WTC11 (cell line): ENCODE data around the gene PTPRCAP. TPM values are rescaled to one million over a fixed set of nuclear protein-coding genes. Genes with fewer than 3 reads are reported as not detected.

Source experiments
- ATAC-seq: fragments of 200-7000 bp; cut with Tn5 transposase; 2 replicates; pipeline ENCODE4 v1.10.0; 2021; ENCODE audit warnings: mild to moderate bottlenecking, moderate library complexity
- CTCF ChIA-PET: fragments of 300-600 bp; sonication (Branson Sonifier 250); formaldehyde crosslinking; loops from one replicate; lab custom pipeline; 2021; ENCODE audit warnings: antibody characterized with exemption; lab: Charles Lee
- POLR2A ChIA-PET: fragments of 350-600 bp; sonication (Branson Sonifier 250); formaldehyde crosslinking; loops from one replicate; lab custom pipeline; 2021; ENCODE audit warnings: antibody characterized with exemption; lab: Charles Lee
- DNase-seq: peaks from one replicate; pipeline ENCODE4 v3.0.0; 2021; ENCODE audit warnings: low spot score
- H3K27ac Mint-ChIP-seq: 2 replicates; pipeline ENCODE4 v1.8.0; 2021; ENCODE audit warnings: mixed read lengths
- H3K27me3 Mint-ChIP-seq: 2 replicates; pipeline ENCODE4 v1.8.0; 2021; ENCODE audit warnings: low read depth, mild to moderate bottlenecking, moderate library complexity, mixed read lengths
- H3K36me3 Mint-ChIP-seq: 2 replicates; pipeline ENCODE4 v1.8.0; 2021; ENCODE audit warnings: mixed read lengths
- H3K4me1 Mint-ChIP-seq: 2 replicates; pipeline ENCODE4 v1.8.0; 2022; ENCODE audit warnings: mixed read lengths
- H3K4me3 Mint-ChIP-seq: 2 replicates; pipeline ENCODE4 v1.8.0; 2021; ENCODE audit warnings: mild to moderate bottlenecking, moderate library complexity, mixed read lengths
- H3K9me3 Mint-ChIP-seq: 2 replicates; pipeline ENCODE4 v1.8.0; 2021; ENCODE audit warnings: mixed read lengths
- ARID4B ChIP-seq: sonication (generic); formaldehyde crosslinking; IDR thresholded peaks from 2 replicates; pipeline ENCODE4 v1.8.0; 2023; ENCODE audit warnings: missing genetic modification reagents, mild to moderate bottlenecking, borderline replicate concordance
- ATF6 ChIP-seq: sonication (generic); formaldehyde crosslinking; IDR thresholded peaks from 2 replicates; pipeline ENCODE4 v1.8.1; 2023; ENCODE audit warnings: mild to moderate bottlenecking, missing genetic modification reagents
- CBFB ChIP-seq: sonication (generic); formaldehyde crosslinking; IDR thresholded peaks from 2 replicates; pipeline ENCODE4 v1.8.1; 2022; ENCODE audit warnings: mild to moderate bottlenecking, low read depth, missing genetic modification reagents
- CDX4 ChIP-seq: fragments of 250-450 bp; sonication (Bioruptor Pico); IDR thresholded peaks from 2 replicates; pipeline ENCODE4 v1.9.0; 2021; ENCODE audit warnings: moderate library complexity, mild to moderate bottlenecking, inconsistent platforms, borderline replicate concordance
- HMGXB4 ChIP-seq: sonication (generic); formaldehyde crosslinking; IDR thresholded peaks from 2 replicates; pipeline ENCODE4 v1.8.1; 2023; ENCODE audit warnings: mild to moderate bottlenecking, moderate library complexity, missing genetic modification reagents
- IRF2 ChIP-seq: sonication (generic); formaldehyde crosslinking; IDR thresholded peaks from 2 replicates; pipeline ENCODE4 v1.8.0; 2022; ENCODE audit warnings: low read depth, missing genetic modification reagents, borderline replicate concordance
- NFE2L1 ChIP-seq: sonication (generic); formaldehyde crosslinking; IDR thresholded peaks from 2 replicates; pipeline ENCODE4 v1.8.1; 2023; ENCODE audit warnings: missing genetic modification reagents
- OVOL2 ChIP-seq: fragments of 250-450 bp; sonication (Bioruptor Pico); IDR thresholded peaks from 2 replicates; pipeline ENCODE4 v1.9.0; 2021; ENCODE audit warnings: mild to moderate bottlenecking, borderline replicate concordance
- PRDM15 ChIP-seq: sonication (generic); formaldehyde crosslinking; IDR thresholded peaks from 2 replicates; pipeline ENCODE4 v1.8.0; 2022; ENCODE audit warnings: missing genetic modification reagents
- PRRX2 ChIP-seq: fragments of 250-450 bp; sonication (Bioruptor Pico); IDR thresholded peaks from 2 replicates; pipeline ENCODE4 v1.8.0; 2021; ENCODE audit warnings: mild to moderate bottlenecking
- RELA ChIP-seq: sonication (generic); formaldehyde crosslinking; IDR thresholded peaks from 2 replicates; pipeline ENCODE4 v1.8.1; 2022; ENCODE audit warnings: missing genetic modification reagents, mild to moderate bottlenecking, borderline replicate concordance
- SP1 ChIP-seq: sonication (generic); formaldehyde crosslinking; conservative IDR thresholded peaks from 2 replicates; pipeline ENCODE4 v1.8.1; 2022; ENCODE audit warnings: missing genetic modification reagents
- USF1 ChIP-seq: sonication (generic); formaldehyde crosslinking; IDR thresholded peaks from 2 replicates; pipeline ENCODE4 v1.8.0; 2022; ENCODE audit warnings: mild to moderate bottlenecking, missing genetic modification reagents
- ZNF121 ChIP-seq: sonication (generic); formaldehyde crosslinking; IDR thresholded peaks from 2 replicates; pipeline ENCODE4 v1.8.0; 2023; ENCODE audit warnings: missing genetic modification reagents
- ZNF219 ChIP-seq: sonication (generic); formaldehyde crosslinking; IDR thresholded peaks from 2 replicates; pipeline ENCODE4 v1.8.0; 2023; ENCODE audit warnings: missing genetic modification reagents, mild to moderate bottlenecking, borderline replicate concordance
- ZNF232 ChIP-seq: sonication (generic); formaldehyde crosslinking; IDR thresholded peaks from 2 replicates; pipeline ENCODE4 v1.8.0; 2022; ENCODE audit warnings: mild to moderate bottlenecking, missing genetic modification reagents
- total RNA-seq: library from RNA; stranded (reverse); gene quantifications from 3 replicates; pipeline ENCODE4 v1.2.3, GENCODE V29; 2021

The PTPRCAP gene
- total RNA-seq, 1 experiment from 2014 or later = 3.6 TPM

- TF ChIP-seq CDX4 (CRISPR knock-in tag) = no peak
- 0 out of 2 replicates have a peak, but pooled peaks have one; percentile 25 for TF ChIP-seq ZNF219
- TF ChIP-seq ARID4B = peak; percentile 14; the same call in 1 of the 2 replicates
- TF ChIP-seq IRF2 (CRISPR knock-in tag) = no peak
- TF ChIP-seq ZNF232 = 0 out of 2 replicates have a peak, but pooled peaks have one; percentile 51
- no peak for TF ChIP-seq USF1 (CRISPR knock-in tag)
- TF ChIP-seq SP1 (CRISPR knock-in tag) = peak; percentile 88
- TF ChIP-seq OVOL2 (CRISPR knock-in tag) = no peak
- no peak for TF ChIP-seq HMGXB4 (CRISPR knock-in tag)
- TF ChIP-seq RELA = no peak
- TF ChIP-seq ZNF121 (CRISPR knock-in tag) = no peak
- no peak for TF ChIP-seq NFE2L1 (CRISPR knock-in tag)
- TF ChIP-seq, all 79 proteins: peak for 7
Measured at GRCh38 chr11:67401495-67402191, 35.8 kb downstream of the PTPRCAP start, which contains the start of gene PPP1CA (continued).

GRCh38 chr11:67400942-67401494, 36.5 kb downstream of the PTPRCAP start:
- no peak for DNase-seq
- H3K4me3 Mint-ChIP-seq = peak overlapping the region; percentile 73
- no peaks in the 10 kb centered on the region for H3K9me3 Mint-ChIP-seq
- ChIA-PET CTCF (interaction anchor here (0.5 to 3.9 kb wide), 45 partner anchors 12 to 1178 kb away, joined by 3 to 112 read pairs (median 6); partner anchors contain the start of genes AIP, ANKRD13D, CLCF1 and CORO1B), POLR2A (interaction anchor here (0.6 to 2.2 kb wide), 15 partner anchors 9 to 82 kb away, joined by 3 to 21 read pairs (median 6); partner anchors contain the start of genes AIP, PTPRCAP, RAD9A and RPS6KB2)
- peaks cover 13% of the 10 kb centered on the region for H3K36me3 Mint-ChIP-seq
- no peaks in the 10 kb centered on the region for H3K27me3 Mint-ChIP-seq
- H3K4me1 Mint-ChIP-seq = peaks cover 40% of the 10 kb centered on the region
- ATAC-seq = no peak
- no peak overlapping the region; the same call in 1 of the 2 replicates for H3K27ac Mint-ChIP-seq
- TF ChIP-seq PRRX2 = no peak
- TF ChIP-seq CBFB (CRISPR knock-in tag) = no peak
- TF ChIP-seq ARID4B = peak; percentile 34; the same call in 1 of the 2 replicates
- no peak for TF ChIP-seq ATF6 (CRISPR knock-in tag)
- TF ChIP-seq PRDM15 (CRISPR knock-in tag) = peak; percentile 86
